H9 (cell line): ENCODE data around the gene DYNC2LI1. TPM values are rescaled to one million over a fixed set of nuclear protein-coding genes. Genes with fewer than 3 reads are reported as not detected.

Source experiments
- DNase-seq: peaks from one replicate; pipeline ENCODE4 v3.0.0-alpha.2; 2017
- H2AFZ ChIP-seq: one replicate; pipeline ENCODE4 v1.6.1; 2013; ENCODE audit warnings: mild to moderate bottlenecking, low read length, control low read depth, moderate library complexity
- H2AK5ac ChIP-seq: 2 replicates; pipeline ENCODE4 v1.6.1; 2013; ENCODE audit warnings: low read length, control low read depth, mixed read lengths; ENCODE audit not compliant: insufficient read length
- H2BK120ac ChIP-seq: one replicate; pipeline ENCODE4 v1.6.1; 2013; ENCODE audit warnings: low read depth, mild to moderate bottlenecking, low read length, control low read depth, inconsistent platforms; ENCODE audit not compliant: poor library complexity, severe bottlenecking
- H2BK12ac ChIP-seq: 2 replicates; pipeline ENCODE4 v1.6.1; 2013; ENCODE audit warnings: low read length, control low read depth, mixed read lengths, low read depth; ENCODE audit not compliant: insufficient read length
- H2BK15ac ChIP-seq: 2 replicates; pipeline ENCODE4 v1.6.1; 2013; ENCODE audit warnings: low read depth, low read length, control low read depth
- H2BK20ac ChIP-seq: one replicate; pipeline ENCODE4 v1.6.1; 2013; ENCODE audit warnings: low read depth, mild to moderate bottlenecking, low read length, control low read depth, inconsistent platforms; ENCODE audit not compliant: poor library complexity, severe bottlenecking
- H2BK5ac ChIP-seq: 2 replicates; pipeline ENCODE4 v1.6.1; 2013; ENCODE audit warnings: low read length, control low read depth, mixed read lengths; ENCODE audit not compliant: insufficient read length
- H3K14ac ChIP-seq: 2 replicates; pipeline ENCODE4 v1.6.1; 2013; ENCODE audit warnings: low read length, control low read depth; ENCODE audit not compliant: insufficient read depth
- H3K18ac ChIP-seq: 2 replicates; pipeline ENCODE4 v1.6.1; 2013; ENCODE audit warnings: low read depth, mild to moderate bottlenecking, mixed read lengths, low read length, control low read depth; ENCODE audit not compliant: insufficient read length
- H3K23ac ChIP-seq: 2 replicates; pipeline ENCODE4 v1.6.1; 2013; ENCODE audit warnings: low read length, control low read depth, mixed read lengths, low read depth; ENCODE audit not compliant: insufficient read length
- H3K23me2 ChIP-seq: 2 replicates; pipeline ENCODE4 v1.6.1; 2013; ENCODE audit warnings: low read depth, mild to moderate bottlenecking, mixed read lengths, low read length, control low read depth; ENCODE audit not compliant: insufficient read length, poor library complexity, severe bottlenecking
- H3K27ac ChIP-seq: 2 replicates; pipeline ENCODE4 v1.5.1; 2013; ENCODE audit warnings: low read length, control low read depth, mixed read lengths, low read depth; ENCODE audit not compliant: insufficient read length
- H3K27me3 ChIP-seq: 2 replicates; pipeline ENCODE4 v1.6.1; 2013; ENCODE audit warnings: low read length, control low read depth, inconsistent platforms; ENCODE audit not compliant: insufficient read depth
- H3K4ac ChIP-seq: 2 replicates; pipeline ENCODE4 v1.6.1; 2013; ENCODE audit warnings: low read depth, mild to moderate bottlenecking, control low read depth, inconsistent platforms, low read length, moderate library complexity
- H3K4me1 ChIP-seq: 2 replicates; pipeline ENCODE4 v1.6.1; 2013; ENCODE audit warnings: low read length, control low read depth, inconsistent platforms; ENCODE audit not compliant: insufficient read depth
- H3K4me2 ChIP-seq: 2 replicates; pipeline ENCODE4 v1.6.1; 2013; ENCODE audit warnings: low read length, control low read depth, mixed read lengths; ENCODE audit not compliant: insufficient read length, insufficient read depth
- H3K56ac ChIP-seq: 2 replicates; pipeline ENCODE4 v1.6.1; 2013; ENCODE audit warnings: low read depth, mild to moderate bottlenecking, mixed read lengths, low read length, control low read depth; ENCODE audit not compliant: insufficient read length
- H3K79me1 ChIP-seq: 2 replicates; pipeline ENCODE4 v1.6.1; 2013; ENCODE audit warnings: low read depth, mild to moderate bottlenecking, moderate library complexity, low read length, control low read depth, inconsistent platforms; ENCODE audit not compliant: insufficient read depth, poor library complexity, severe bottlenecking
- H3K79me2 ChIP-seq: 2 replicates; pipeline ENCODE4 v1.6.1; 2013; ENCODE audit warnings: low read length, control low read depth, inconsistent platforms; ENCODE audit not compliant: insufficient read depth
- H3K9ac ChIP-seq: 2 replicates; pipeline ENCODE4 v1.6.1; 2013; ENCODE audit warnings: low read length, control low read depth, mixed read lengths; ENCODE audit not compliant: insufficient read length; ENCODE audit errors: extremely low read depth
- H3K9me3 ChIP-seq: one replicate; pipeline ENCODE4 v1.6.1; 2013; ENCODE audit warnings: low read depth, low read length, inconsistent platforms; ENCODE audit not compliant: control insufficient read depth
- H3T11ph ChIP-seq: one replicate; pipeline ENCODE4 v1.6.1; 2013; ENCODE audit warnings: mild to moderate bottlenecking, low read length, control low read depth, inconsistent platforms
- H4K20me1 ChIP-seq: one replicate; pipeline ENCODE4 v1.6.1; 2013; ENCODE audit not compliant: control insufficient read depth, insufficient read length, insufficient read depth
- H4K5ac ChIP-seq: 2 replicates; pipeline ENCODE4 v1.6.1; 2013; ENCODE audit warnings: low read depth, mild to moderate bottlenecking, mixed read lengths, low read length, control low read depth; ENCODE audit not compliant: insufficient read length
- H4K8ac ChIP-seq: replicated peaks from 2 replicates; pipeline ENCODE4 v1.6.1; 2013; ENCODE audit warnings: low read length, control low read depth, mixed read lengths, low read depth; ENCODE audit not compliant: insufficient read length
- H4K91ac ChIP-seq: 2 replicates; pipeline ENCODE4 v1.6.1; 2013; ENCODE audit warnings: low read depth, mild to moderate bottlenecking, moderate library complexity, mixed read lengths, low read length, control low read depth; ENCODE audit not compliant: insufficient read length
- H3K27ac Mint-ChIP-seq, 3 experiments: 2 replicates in 2 of 3; 3 replicates in 1 of 3; pipeline ENCODE4 v1.8.0; 2020 to 2021; ENCODE audit warnings: mixed read lengths in 3 of 3, mild to moderate bottlenecking in 1 of 3, moderate library complexity in 1 of 3
- H3K27me3 Mint-ChIP-seq: 2 replicates; pipeline ENCODE4 v1.8.0; 2021; ENCODE audit warnings: low read depth, mild to moderate bottlenecking, moderate library complexity, mixed read lengths
- H3K36me3 Mint-ChIP-seq, 3 experiments: 2 replicates in 2 of 3; 3 replicates in 1 of 3; pipeline ENCODE4 v1.8.0; 2020 to 2021; ENCODE audit warnings: low read depth in 3 of 3, mixed read lengths in 3 of 3; ENCODE audit not compliant: insufficient read depth in 1 of 3
- H3K4me1 Mint-ChIP-seq, 2 experiments: 2 replicates each; pipeline ENCODE4 v1.8.0; 2020; ENCODE audit warnings: mixed read lengths in 2 of 2
- H3K4me3 Mint-ChIP-seq, 2 experiments: 2 replicates in 1 of 2; 3 replicates in 1 of 2; pipeline ENCODE4 v1.8.0; 2020 to 2021; ENCODE audit warnings: mild to moderate bottlenecking in 2 of 2, mixed read lengths in 2 of 2, moderate library complexity in 1 of 2
- H3K9me3 Mint-ChIP-seq, 2 experiments: 2 replicates in 1 of 2; 3 replicates in 1 of 2; pipeline ENCODE4 v1.8.0; 2020; ENCODE audit warnings: mild to moderate bottlenecking in 2 of 2, mixed read lengths in 2 of 2, moderate library complexity in 1 of 2
- CTCF ChIP-seq: fragments of 200-600 bp; sonication (generic); conservative IDR thresholded peaks from 3 replicates; pipeline ENCODE4 v1.8.0; 2021; ENCODE audit warnings: antibody characterized with exemption, mild to moderate bottlenecking
- WGBS: extraction: QIAGEN DNeasy Blood & Tissue Kit; methylation state at CpG from one replicate; pipeline ENCODE4 v1.1.7; 2013; ENCODE audit warnings: missing lambda C conversion rate, low lambda C conversion rate, mixed read lengths; ENCODE audit not compliant: insufficient read length; ENCODE audit errors: extremely low coverage; 5-methylcytosine and 5-hydroxymethylcytosine counted together
- total RNA-seq: library from RNA; stranded (reverse); gene quantifications from 2 replicates; pipeline ENCODE4 v1.2.1, GENCODE V29; 2021

Gene DYNC2LI1
- total RNA-seq, 1 experiment from 2014 or later = 8.5 TPM

GRCh38 chr2:43764086-43764705, 9.6 kb upstream of the DYNC2LI1 start:
- H3K23ac ChIP-seq = no peak overlapping the region

More at GRCh38 chr2:43764086-43764705, 9.6 kb upstream of the DYNC2LI1 start:
- no peaks in the 10 kb centered on the region for H4K20me1 ChIP-seq
- no peak overlapping the region for H3K27ac Mint-ChIP-seq
- H3K18ac ChIP-seq = no peak overlapping the region
- no peak overlapping the region for H3K4ac ChIP-seq
- no peak overlapping the region for H3K9ac ChIP-seq
- no peak overlapping the region for H3K56ac ChIP-seq
- H3K4me3 Mint-ChIP-seq = no peak overlapping the region
- no peaks in the 10 kb centered on the region; a peak in 1 of 4 replicates for H3K4me1 Mint-ChIP-seq
- H3K36me3 Mint-ChIP-seq = no peaks in the 10 kb centered on the region
- no peak overlapping the region for H2BK120ac ChIP-seq
- H3K14ac ChIP-seq = no peak overlapping the region
- no peak overlapping the region for H2BK12ac ChIP-seq
- no peak overlapping the region for H2AFZ ChIP-seq
- H2BK5ac ChIP-seq = no peak overlapping the region
- H3K79me1 ChIP-seq = no peaks in the 10 kb centered on the region
- no peak for TF ChIP-seq CTCF
- no peaks in the 10 kb centered on the region for H3K4me1 ChIP-seq
- no peaks in the 10 kb centered on the region for H3K9me3 ChIP-seq
- H4K8ac ChIP-seq = no peak overlapping the region
- no peak overlapping the region for H4K91ac ChIP-seq
- no peak overlapping the region for H3K4me2 ChIP-seq
- no peak overlapping the region for H2AK5ac ChIP-seq
- DNase-seq = no peak
- no peak overlapping the region for H2BK20ac ChIP-seq
- no peaks in the 10 kb centered on the region for H3K79me2 ChIP-seq
- H4K5ac ChIP-seq = no peak overlapping the region
- H2BK15ac ChIP-seq = no peak overlapping the region
- no CpG with 5 or more reads among the region's 1 CpG for WGBS
- H3K9me3 Mint-ChIP-seq = no peaks in the 10 kb centered on the region
- H3K23me2 ChIP-seq = no peaks in the 10 kb centered on the region
- no peaks in the 10 kb centered on the region for H3K27me3 ChIP-seq
- no peaks in the 10 kb centered on the region for H3K27me3 Mint-ChIP-seq
- H3T11ph ChIP-seq = no peak overlapping the region
- H3K27ac ChIP-seq = no peak overlapping the region
